ENCODE measurements around the gene SLX9. TPM values are rescaled to one million over a fixed set of nuclear protein-coding genes. Genes with fewer than 3 reads are reported as not detected.

Gene SLX9
- polyA plus RNA-seq, 1 donor (not counting 4 experiments of a cell fraction or from before 2014, with no cell fraction given), result 21.8 TPM

- Histone ChIP-seq H3K9me1 (ENCODE audit: control insufficient read depth, extremely low read depth, insufficient read depth, low read length) (no peaks in the 10 kb centered on the region), H2AFZ (ENCODE audit: control insufficient read depth, low read length) (peak overlapping the region; percentile 32), H3K9ac (ENCODE audit: control insufficient read depth, extremely low read depth, insufficient read depth, low read length) (no peak overlapping the region), H3K79me2 (ENCODE audit: control insufficient read depth, insufficient read depth, low read length) (no peaks in the 10 kb centered on the region), H3K27ac (ENCODE audit: control insufficient read depth, insufficient read depth, low read length) (peak overlapping the region; percentile 57), H3K27me3 (ENCODE audit: control insufficient read depth, extremely low read depth, insufficient read depth, low read length) (no peaks in the 10 kb centered on the region), H3K4me3 (ENCODE audit: control insufficient read depth in 2 of 3, extremely low read depth in 1 of 3, insufficient read depth in 2 of 3, low read depth in 1 of 3, low read length in 3 of 3) (no peak overlapping the region), H3K9me3 (ENCODE audit: control insufficient read depth, low read depth, low read length) (no peaks in the 10 kb centered on the region), H3K4me1 (ENCODE audit: control insufficient read depth, extremely low read depth, insufficient read depth, low read length) (peaks cover 49% of the 10 kb centered on the region), H3K4me2 (ENCODE audit: control insufficient read depth, extremely low read depth, insufficient read depth, low read depth, low read length) (peak overlapping the region; percentile 66), H4K20me1 (ENCODE audit: control insufficient read depth, extremely low read depth, insufficient read depth, low read length) (no peaks in the 10 kb centered on the region), H3K36me3 (ENCODE audit: control insufficient read depth in 2 of 2, extremely low read depth in 1 of 2, insufficient read depth in 2 of 2, low read length in 2 of 2) (no peaks in the 10 kb centered on the region)
- TF ChIP-seq CTCF (optimal IDR thresholded peaks at IDR 0.05 in 1 of 3, IDR thresholded peaks at IDR 0.05 in 1 of 3, conservative IDR thresholded peaks at IDR 0.05 in 1 of 3; ENCODE audit: extremely low read depth in 1 of 3, insufficient read depth in 2 of 3, low read length in 3 of 3), result no peak
- dilution Hi-C loops (cut with MboI; ENCODE audit: extremely low pct_ligation_motif_present, low sequenced_read_pairs), result no loop called here
- DNase-seq (ENCODE audit: low read depth, low spot score) (no peak), FAIRE-seq (no peak)
Observed at GRCh38 chr21:45010860-45011259, 71.0 kb downstream of the SLX9 start.

GRCh38 chr21:45011426-45011825 is 71.6 kb downstream of the SLX9 start:
- no peak overlapping the region for H3K4me3 ChIP-seq (ENCODE audit: control insufficient read depth in 2 of 3, extremely low read depth in 1 of 3, insufficient read depth in 2 of 3, low read depth in 1 of 3, low read length in 3 of 3)
- no peaks in the 10 kb centered on the region for H3K27me3 ChIP-seq (ENCODE audit: control insufficient read depth, extremely low read depth, insufficient read depth, low read length)
- no peak for TF ChIP-seq EZH2 (IDR thresholded peaks at IDR 0.05; ENCODE audit: low read length)
- TF ChIP-seq CTCF (optimal IDR thresholded peaks at IDR 0.05 in 1 of 3, IDR thresholded peaks at IDR 0.05 in 1 of 3, conservative IDR thresholded peaks at IDR 0.05 in 1 of 3; ENCODE audit: extremely low read depth in 1 of 3, insufficient read depth in 2 of 3, low read length in 3 of 3), result no peak
- no peak for DNase-seq (ENCODE audit: low read depth, low spot score)
- no peak overlapping the region for H2AFZ ChIP-seq (ENCODE audit: control insufficient read depth, low read length)
- dilution Hi-C loops (cut with MboI; ENCODE audit: extremely low pct_ligation_motif_present, low sequenced_read_pairs), result no loop called here
- no peaks in the 10 kb centered on the region for H3K9me3 ChIP-seq (ENCODE audit: control insufficient read depth, low read depth, low read length)
- peak overlapping the region; percentile 80 for H3K27ac ChIP-seq (ENCODE audit: control insufficient read depth, insufficient read depth, low read length)
- no peaks in the 10 kb centered on the region for H3K36me3 ChIP-seq (ENCODE audit: control insufficient read depth in 2 of 2, extremely low read depth in 1 of 2, insufficient read depth in 2 of 2, low read length in 2 of 2)
- no peaks in the 10 kb centered on the region for H3K79me2 ChIP-seq (ENCODE audit: control insufficient read depth, insufficient read depth, low read length)
- no peaks in the 10 kb centered on the region for H3K9me1 ChIP-seq (ENCODE audit: control insufficient read depth, extremely low read depth, insufficient read depth, low read length)
- H3K4me2 ChIP-seq (ENCODE audit: control insufficient read depth, extremely low read depth, insufficient read depth, low read depth, low read length), result no peak overlapping the region
- FAIRE-seq, result no peak
- H3K9ac ChIP-seq (ENCODE audit: control insufficient read depth, extremely low read depth, insufficient read depth, low read length), result no peak overlapping the region
- peaks cover 49% of the 10 kb centered on the region for H3K4me1 ChIP-seq (ENCODE audit: control insufficient read depth, extremely low read depth, insufficient read depth, low read length)
- H4K20me1 ChIP-seq (ENCODE audit: control insufficient read depth, extremely low read depth, insufficient read depth, low read length), result no peaks in the 10 kb centered on the region

All from keratinocyte (primary cell).